HG03521 (cell line): Measurements from ENCODE around the gene ADAP1.
"Not testable (repeated sequence)": the region's sequence is repeated elsewhere in the genome, so short reads cannot be mapped to it uniquely, and the experiment has no call there.

Experiments used
- ATAC-seq: cut with Tn5 transposase; IDR thresholded peaks from one replicate; pipeline ENCODE4 v1.9.1; 2021; ENCODE audit warnings: mild to moderate bottlenecking, moderate library complexity; ENCODE audit not compliant: unreplicated experiment

ADAP1 gene, protein sequence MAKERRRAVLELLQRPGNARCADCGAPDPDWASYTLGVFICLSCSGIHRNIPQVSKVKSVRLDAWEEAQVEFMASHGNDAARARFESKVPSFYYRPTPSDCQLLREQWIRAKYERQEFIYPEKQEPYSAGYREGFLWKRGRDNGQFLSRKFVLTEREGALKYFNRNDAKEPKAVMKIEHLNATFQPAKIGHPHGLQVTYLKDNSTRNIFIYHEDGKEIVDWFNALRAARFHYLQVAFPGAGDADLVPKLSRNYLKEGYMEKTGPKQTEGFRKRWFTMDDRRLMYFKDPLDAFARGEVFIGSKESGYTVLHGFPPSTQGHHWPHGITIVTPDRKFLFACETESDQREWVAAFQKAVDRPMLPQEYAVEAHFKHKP

DNA sequence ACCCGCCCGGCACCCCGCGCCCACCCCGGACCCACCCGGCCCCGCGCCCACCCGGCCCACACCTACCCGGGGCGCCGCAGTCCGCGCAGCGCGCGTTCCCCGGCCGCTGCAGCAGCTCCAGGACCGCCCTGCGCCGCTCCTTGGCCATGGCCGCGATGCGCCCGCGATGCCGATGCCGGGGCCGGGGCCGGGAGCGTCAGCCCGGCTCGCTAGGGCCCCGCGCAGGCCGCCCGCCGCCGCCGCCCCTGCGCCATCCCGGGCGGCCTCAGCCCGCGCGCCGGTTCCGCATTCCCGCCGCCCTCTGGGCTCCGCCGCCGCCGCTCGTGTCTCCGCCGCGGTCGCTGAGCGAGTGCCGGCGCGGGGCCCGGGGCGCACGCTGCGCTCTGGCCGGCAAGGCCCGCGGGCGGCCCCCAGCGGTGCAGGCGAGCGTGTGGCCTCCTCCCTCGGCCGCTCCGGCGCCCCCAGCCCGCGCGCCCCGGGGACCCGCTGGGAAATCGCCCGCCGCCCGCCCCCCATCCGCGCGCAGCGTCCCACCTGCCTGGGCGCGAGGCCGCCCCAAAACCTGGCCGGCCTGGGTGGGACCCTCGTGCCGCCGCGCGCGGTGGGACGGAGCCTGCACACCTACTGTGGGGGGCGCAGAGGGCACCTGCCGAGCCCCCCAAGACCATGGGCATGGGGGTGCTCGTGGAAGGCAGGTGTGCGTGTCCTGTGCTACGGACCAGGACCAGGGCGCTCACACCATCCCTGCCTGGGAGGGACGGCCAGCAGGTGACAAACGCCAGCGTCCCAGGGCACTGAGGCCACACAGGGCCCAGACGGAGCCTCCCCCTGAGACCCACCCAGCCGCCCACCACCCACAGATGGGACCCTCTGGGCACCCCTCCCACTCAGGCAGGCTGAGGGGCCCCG is at the start of gene ADAP1:
ADAP1 (minus strand) TSS at position 351 of the 909 bp plus-strand sequence; CDS start at position 148, 203 bp downstream.
- peak; percentile 49 for ATAC-seq

DNA sequence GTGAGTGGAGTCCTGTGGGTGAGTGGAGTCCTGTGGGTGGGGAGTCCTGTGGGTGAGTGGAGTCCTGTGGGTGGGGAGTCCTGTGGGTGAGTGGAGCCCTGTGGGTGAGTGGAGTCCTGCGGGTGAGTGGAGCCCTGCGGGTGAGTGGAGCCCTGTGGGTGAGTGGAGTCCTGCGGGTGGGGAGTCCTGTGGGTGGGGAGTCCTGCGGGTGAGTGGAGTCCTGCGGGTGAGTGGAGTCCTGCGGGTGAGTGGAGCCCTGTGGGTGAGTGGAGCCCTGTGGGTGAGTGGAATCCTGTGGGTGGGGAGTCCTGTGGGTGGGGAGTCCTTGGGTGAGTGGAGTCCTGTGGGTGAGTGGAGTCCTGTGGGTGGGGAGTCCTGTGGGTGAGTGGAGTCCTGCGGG is 48.0 kb upstream of the ADAP1 start:
- not testable (repeated sequence) for ATAC-seq

DNA sequence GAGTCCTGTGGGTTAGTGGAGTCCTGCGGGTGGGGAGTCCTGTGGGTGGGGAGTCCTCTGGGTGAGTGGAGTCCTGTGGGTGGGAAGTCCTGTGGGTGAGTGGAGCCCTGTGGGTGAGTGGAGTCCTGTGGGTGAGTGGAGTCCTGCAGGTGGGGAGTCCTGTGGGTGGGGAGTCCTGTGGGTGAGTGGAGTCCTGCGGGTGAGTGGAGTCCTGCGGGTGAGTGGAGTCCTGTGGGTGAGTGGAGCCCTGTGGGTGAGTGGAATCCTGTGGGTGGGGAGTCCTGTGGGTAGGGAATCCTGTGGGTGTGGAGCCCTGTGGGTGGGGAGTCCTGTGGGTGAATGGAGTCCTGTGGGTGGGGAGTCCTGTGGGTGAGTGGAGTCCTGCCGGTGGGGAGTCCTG is 47.5 kb upstream of the ADAP1 start:
- ATAC-seq: not testable (repeated sequence)

DNA sequence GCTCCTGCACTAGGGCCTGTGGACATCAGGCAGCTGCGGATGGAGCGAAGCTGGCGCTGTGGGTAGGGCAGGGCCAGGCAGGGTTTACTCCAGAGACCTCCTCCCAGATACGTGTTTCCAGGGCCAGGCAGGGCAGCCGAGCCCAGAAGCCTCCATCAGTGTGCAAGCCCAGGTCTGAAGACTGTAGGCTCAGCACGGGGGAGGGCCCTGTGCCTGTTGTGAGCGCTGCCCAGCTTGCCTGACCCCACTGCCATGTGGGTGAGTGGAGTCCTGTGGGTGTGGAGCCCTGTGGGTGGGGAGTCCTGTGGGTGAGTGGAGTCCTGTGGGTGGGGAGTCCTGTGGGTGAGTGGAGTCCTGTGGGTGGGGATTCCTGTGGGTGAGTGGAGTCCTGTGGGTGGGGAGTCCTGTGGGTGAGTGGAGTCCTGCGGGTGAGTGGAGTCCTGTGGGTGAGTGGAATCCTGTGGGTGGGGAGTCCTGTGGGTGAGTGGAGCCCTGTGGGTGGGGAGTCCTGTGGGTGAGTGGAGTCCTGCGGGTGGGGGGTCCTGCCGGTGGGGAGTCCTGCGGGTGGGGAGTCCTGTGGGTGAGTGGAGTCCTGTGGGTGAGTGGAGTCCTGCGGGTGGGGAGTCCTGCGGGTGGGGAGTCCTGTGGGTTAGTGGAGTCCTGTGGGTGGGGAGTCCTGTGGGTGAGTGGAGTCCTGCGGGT is 46.7 kb upstream of the ADAP1 start:
- not testable (repeated sequence) for ATAC-seq

DNA sequence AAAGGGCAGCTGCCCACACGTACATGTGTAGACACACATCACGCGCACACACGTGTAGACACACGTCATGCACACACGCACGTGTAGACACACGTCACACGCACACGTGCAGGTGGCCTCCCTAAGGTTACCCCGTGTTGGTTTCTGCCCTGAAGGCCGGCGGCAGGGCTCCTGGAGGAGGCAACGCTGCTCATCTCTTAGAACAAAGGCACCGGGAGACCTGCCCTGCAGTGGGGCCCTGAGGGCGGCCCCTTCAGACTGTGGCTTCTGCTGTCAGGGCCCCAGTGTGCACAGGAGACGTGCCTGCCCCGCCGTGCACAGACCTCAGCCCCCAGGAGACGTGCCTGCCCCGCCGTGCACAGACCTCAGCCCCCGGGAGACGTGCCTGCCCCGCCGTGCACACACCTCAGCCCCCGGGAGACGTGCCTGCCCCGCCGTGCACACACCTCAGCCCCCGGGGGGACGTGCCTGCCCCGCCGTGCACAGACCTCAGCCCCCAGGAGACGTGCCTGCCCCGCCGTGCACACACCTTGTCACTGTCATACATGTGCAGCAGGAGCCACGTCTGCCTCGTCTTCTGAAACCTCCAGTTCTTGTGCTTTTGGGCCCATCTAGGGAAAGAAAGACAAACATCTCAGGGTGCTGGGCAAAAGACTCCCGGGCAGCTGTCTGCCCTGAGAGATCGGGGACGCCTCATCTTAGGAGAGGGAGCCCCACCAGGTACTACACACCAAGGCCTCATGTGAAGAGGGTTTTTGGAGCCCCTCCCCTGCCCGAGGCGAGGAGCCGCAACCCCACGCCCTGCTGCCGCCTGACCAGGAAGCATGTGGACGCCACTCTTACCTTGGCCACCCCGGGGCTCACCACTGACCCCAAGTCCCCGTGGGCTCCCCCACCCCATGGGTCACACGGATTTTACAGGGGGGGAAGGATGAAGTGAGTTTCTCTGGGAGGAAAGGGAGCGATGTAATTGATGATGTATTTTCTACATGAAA is 45.8 kb upstream of the ADAP1 start:
- ATAC-seq: no peak

DNA sequence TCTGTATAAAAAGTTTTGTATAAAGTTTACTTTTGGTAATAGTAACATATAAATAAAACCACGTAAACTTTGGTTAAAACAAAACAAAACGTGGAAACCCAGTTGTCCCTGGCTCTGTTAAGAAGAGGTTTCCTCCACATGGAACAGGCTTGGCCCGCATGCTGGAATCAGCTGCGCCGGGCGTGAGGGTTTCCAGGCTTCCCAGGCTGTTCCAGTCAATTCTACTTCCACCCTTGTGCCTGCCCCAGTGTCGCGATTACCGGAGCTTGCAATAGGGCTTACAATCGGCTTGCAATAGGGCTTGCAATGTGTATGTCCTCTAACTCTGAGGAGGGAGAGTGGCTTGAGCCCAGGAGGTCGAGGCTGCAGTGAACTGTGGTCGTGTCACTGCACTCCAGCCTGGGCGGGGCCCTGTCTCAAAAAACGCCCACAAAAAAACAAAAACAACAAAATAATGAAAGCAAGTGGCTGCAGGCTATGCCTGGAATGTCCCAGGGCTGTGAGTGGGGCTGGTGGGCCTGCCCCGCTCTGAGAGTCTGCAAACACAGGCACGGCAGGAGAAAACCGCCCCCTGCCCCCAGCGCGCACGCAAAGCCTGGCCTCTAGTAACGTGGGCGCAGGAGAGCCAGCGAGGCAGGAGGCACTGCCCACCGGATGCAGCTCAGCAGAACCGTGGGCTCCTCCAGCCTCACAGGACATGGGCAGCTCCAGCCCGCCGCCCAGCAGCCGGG is 44.8 kb upstream of the ADAP1 start:
- no peak for ATAC-seq

DNA sequence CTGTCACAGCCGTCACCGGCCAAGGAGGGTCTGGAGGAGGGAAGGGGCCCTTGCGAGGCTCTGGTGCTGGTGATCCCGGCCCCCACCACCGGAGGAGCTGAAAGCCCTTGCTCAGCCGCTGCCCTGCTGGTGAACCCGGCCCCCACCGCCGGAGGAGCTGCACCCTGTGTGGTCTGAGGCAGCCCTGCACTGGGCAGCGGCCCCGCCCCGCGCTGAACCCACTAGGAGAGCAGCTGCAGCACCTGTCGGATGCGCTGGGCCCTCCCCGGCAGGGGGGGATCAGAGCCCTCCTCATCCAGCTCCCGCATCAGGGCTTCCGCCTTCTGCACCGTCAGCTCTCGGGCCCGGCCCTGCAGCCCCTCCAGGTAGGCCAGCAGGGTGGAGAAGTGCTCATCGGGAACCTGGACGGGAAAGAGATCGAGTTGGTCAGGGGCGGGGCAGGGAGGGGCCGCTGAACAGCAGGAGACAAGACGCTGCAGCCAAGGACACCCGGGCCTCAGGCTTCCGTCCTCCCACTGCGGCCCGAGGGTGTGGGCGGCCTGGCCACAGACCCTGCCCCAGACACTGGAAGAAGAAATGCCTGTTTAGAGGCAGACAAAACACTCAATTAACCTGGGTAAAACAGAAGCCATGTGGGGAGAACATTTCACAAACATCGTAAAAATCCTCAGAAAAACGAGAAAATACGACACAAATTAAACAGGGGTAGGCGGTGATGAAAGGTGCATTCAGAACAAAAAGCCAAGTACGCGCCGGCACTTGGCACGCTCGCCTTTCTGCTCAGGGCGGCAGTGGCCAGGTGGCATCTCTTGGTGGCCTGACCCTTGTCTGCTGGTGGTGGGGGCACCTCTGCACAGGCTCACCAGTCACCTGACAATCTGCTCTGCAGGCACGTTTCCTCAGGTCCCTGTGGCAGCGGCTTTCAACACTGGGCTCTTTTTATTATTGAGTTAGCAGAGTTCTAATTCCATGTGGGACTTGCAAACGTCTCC is 43.2 kb upstream of the ADAP1 start:
- ATAC-seq: no peak

DNA sequence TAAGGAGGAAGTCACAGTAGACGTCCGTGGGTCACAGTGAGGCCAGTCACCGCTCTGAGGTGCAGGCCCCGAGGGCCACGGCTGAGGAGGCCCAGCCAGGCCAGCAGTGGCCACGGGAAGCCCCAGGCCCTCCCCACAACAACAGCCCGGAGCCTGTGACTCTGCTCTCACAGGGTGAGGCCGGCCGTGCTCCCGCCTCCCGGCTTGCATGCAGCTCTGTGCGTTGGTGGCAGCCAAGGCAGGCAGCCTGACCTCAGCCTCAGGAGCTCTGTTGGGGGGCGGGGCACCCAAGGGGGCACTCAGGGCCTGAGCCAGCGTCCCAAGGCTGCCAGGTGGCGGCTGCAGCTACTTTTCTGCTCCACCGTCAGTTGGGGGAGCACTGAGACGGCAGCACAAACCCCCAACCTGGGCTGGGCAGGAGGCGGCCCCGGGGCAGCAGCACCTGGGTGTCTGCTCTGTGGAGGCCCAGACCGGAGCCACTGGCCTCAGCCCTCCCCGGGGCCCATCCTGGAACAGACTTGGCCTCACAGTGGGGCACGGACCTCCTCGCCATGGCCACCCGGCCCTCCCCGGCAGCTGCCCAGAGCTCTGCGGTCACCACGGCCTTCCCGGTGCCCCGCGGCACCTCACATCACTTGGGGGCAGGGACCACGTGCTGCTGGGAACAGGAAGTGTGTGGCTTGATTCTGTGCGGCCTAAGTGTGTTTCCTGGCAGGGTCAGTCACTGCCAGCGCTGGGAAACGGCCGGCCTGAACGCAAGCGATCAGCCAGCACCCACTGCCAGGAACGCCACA is 41.8 kb upstream of the ADAP1 start:
- ATAC-seq: no peak

DNA sequence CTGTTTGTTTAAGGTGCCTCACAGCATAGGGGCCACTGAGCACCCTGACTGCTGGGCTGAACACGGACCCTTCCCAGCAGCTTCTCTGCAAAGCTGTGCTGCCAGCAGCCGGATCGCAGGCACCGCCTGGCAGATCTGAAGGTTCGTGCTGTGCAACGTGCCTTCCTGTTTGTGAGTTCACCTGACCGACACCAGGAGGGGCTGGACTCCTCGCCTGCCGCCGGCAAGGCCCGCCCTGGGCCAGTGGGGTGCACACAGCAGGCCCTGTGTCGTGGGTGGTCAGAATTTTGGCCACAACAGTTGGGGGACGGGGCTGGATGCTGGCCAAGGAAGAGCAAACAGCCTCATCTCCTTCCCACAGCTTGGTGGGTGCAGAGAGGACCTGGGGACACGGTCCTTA is 41.1 kb upstream of the ADAP1 start:
- no peak for ATAC-seq

DNA sequence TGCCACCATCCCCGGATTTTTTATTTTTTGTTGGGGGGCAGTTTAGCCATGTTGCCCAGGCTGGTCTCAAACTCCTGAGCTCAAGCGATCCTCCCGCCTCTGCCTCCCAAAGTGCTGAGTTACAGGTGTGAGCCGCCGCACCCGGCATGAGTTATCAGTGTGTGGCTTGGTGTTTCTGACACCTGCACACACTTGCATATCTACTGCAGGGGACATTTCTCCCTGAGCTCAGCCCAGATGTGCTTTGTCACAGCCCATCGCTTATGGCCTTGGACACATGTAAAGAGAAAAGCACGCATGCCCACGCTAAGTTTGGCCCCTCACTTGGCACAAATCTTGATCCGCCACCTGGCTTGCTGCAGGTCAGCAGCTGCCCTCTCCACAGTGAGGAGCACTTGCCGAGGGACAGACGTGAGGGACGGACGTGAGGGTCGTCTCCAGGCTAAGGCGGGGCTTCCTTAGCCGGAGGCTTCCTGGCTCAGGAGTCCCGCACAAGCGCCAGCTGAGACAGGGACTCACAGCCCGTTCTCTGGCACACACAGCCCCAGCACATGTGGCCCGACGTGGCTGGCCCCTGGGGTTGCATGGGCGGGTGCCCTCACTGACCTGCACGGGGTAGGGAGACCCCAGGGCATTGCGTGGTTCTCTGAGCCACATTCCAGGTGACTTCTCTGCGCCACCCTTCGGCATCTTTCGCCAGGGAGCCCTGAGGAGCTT is 40.3 kb upstream of the ADAP1 start:
- no peak for ATAC-seq

DNA sequence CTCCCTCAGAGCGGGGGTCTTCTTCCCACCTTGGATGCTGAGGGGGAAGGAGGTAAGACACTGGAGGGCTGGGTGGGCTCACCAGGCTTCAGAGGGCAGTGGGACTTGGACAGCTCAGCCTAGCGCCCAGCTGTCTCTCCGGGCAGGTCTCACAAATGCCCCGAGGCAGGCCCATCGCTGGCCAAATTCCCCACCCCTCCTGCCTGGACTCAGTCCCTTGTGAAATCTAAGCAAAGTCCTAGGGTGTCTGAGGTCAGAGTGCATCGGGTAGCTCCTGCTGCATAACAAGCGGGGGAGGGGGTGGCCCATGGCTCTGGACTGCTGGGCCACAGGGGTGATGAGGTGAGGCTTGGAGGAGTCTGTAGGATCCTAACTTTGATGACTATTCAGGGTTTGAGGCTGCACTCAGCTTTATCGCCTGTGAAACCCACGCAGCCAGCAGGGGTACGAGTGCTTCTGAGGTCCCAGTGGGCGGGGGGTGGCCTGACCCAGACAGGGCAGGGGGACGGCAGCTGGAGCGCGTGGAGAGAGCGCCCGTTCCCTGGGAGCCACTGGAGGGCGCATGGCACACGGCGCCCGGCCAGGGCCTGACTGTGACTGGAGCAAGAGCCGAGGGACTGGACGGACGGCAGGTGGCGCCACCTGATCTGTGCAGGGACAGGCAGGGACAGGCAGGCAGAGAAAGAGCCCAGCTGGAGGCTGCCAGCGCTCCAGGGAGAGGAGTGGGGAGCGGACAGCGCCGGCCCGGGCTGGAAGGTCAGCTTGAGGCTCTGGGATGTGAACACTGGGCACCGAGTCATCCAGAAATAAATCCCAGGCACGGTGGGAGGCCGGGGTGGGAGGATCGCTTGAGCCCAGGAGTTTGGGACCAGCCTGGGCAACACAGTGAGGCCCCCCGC is 38.5 kb upstream of the ADAP1 start:
- peak; percentile 76 for ATAC-seq

DNA sequence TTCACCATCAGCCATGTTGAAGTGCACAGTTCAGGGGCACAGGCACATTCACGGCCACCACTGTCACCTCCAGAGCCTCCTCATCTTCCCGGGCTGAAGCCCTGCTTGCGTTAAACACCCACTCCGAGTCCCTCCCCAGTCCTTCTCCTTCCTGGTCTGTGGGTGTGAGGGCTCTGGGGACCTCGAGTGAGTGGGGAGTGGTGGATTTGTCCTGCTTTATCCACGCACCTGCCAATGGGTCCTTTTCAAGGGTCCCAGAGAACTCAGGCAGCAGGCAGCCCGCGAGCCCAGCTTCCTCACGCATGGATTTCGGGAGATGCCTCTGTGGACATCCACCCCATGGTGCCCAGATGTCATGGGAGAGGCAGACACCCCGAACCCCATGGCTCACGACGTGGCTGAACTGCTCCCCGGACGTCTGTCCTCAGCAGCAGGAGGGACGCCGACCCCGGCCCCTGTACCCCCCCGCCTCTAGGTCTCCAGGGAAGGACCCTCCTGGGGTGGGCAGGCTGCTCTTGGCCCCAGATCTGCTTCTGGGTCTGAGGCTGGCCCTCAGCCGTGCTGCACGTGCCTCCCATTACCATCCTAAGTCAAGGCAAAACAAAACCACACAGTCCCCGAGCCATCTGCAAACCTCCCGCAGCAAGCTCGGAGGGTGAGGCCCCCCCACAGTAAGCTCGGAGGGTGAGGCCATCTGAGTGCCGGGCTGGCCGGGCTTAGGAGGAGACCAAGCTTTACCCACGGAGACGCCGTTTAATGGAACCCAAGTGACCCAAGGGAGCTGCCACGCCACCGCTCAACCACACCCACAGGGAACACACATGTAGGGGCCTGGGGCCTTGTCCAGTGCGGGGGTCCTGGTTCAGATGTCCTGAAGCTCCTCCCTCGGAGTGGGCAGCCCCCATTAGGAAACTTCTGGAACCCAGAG is 37.5 kb upstream of the ADAP1 start:
- no peak for ATAC-seq

DNA sequence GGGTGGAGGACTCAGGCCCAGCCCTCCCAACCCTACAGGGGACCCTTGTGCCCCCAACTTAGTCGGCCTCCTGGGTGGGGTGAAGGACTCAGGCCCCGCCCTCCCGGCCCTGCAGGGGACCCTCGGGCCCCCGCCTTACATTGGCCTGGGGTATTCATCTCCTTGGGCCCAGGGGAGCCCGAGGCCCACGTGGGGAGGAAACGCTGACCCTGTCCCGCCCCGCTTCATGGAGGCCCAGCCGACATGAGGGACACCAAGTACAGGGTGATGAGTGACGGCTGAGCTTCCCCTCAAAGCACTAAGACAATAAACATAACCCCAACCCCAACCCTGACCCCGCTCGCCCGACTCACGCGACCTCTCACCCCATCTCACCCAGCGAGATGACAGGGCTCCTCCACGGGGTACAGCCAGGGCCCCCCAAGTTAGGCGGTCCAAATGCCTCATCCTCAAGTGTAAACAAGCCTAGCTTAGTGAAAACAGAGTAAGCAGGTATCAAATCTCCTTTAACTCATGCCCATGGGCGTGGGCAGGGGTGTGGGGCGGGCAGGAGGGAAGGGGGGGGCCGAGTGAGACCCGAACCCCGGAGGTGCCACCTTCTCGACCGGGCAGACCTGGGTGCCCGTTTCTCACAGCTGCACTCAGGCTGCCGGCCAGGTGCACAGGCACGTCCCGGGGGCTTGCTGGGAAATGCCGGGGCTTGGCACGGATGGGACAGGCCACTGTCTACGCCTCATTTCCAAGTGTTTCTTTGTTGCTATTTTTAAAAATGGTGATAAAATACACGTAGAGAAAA is 36.7 kb upstream of the ADAP1 start:
- no peak for ATAC-seq

DNA sequence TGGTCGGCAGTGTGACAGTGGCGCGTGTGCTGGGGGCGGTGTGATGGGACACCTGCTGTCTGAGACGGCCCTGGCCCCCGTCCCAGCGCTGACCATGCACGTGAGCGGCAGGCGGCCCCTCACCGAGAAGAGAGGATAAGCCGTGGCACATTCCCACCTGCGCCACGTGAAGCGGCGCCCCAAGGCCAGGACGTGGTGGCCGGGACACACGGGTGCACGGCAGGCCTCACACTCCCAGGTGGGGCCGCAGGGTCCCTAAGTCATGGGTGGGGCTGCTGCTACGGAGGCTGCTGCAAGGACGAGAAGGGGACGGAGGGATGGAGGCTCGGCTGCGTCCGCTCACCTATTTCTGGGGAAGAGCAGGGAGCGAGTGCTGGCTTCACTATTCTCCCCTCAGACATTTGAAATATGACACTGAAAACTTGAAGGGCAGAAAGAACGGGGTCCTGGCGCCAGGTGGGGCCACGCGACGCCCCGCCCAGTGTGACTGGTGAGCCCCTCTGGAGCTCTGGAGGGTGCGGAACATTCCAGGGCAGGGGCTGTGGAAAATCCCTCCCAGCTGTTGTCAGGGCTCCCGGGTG is 36.0 kb upstream of the ADAP1 start:
- no peak for ATAC-seq
